Keratinocyte (primary cell): ENCODE measurements around the gene PNKD. TPM values are rescaled to one million over a fixed set of nuclear protein-coding genes. Genes with fewer than 3 reads are reported as not detected.

ENCODE experiments used
- DNase-seq: peaks from one replicate; pipeline ENCODE4 v3.0.0-alpha.2; 2011; ENCODE audit warnings: low read depth, missing footprints, low spot score
- FAIRE-seq: peaks from 2 replicates; lab custom pipeline; 2011; peaks lifted over from hg19 to GRCh38; lab: Jason Lieb, UNC
- H2AFZ ChIP-seq: 2 replicates; pipeline ENCODE4 v1.6.0; 2012; ENCODE audit warnings: low read length, control low read depth, inconsistent platforms; ENCODE audit not compliant: control insufficient read depth
- H3K27ac ChIP-seq: 2 replicates; pipeline ENCODE4 v1.5.1; 2011; ENCODE audit warnings: low read length; ENCODE audit not compliant: control insufficient read depth, insufficient read depth
- H3K27me3 ChIP-seq: 3 replicates; pipeline ENCODE4 v1.6.0; 2011; ENCODE audit warnings: low read length; ENCODE audit not compliant: control insufficient read depth, insufficient read depth; ENCODE audit errors: extremely low read depth
- H3K36me3 ChIP-seq, 2 experiments: 2 replicates in 1 of 2; 3 replicates in 1 of 2; pipeline ENCODE4 v1.5.1; 2011; ENCODE audit warnings: low read length in 2 of 2, mild to moderate bottlenecking in 1 of 2; ENCODE audit not compliant: control insufficient read depth in 2 of 2, insufficient read depth in 2 of 2; ENCODE audit errors: extremely low read depth in 1 of 2
- H3K4me1 ChIP-seq: 3 replicates; pipeline ENCODE4 v1.5.1; 2011; ENCODE audit warnings: low read length; ENCODE audit not compliant: control insufficient read depth, insufficient read depth; ENCODE audit errors: extremely low read depth
- H3K4me2 ChIP-seq: 3 replicates; pipeline ENCODE4 v1.6.0; 2011; ENCODE audit warnings: low read depth, low read length; ENCODE audit not compliant: control insufficient read depth, insufficient read depth; ENCODE audit errors: extremely low read depth
- H3K4me3 ChIP-seq, 3 experiments: fragments of 200-600 bp in 1 of 3; sonication (generic) in 1 of 3; 2 replicates in 2 of 3; 3 replicates in 1 of 3; pipeline ENCODE4 v1.5.1; 2011 to 2016; ENCODE audit warnings: low read length in 3 of 3, mild to moderate bottlenecking in 3 of 3, control low read depth in 2 of 3, inconsistent platforms in 1 of 3, low read depth in 1 of 3, mixed read lengths in 1 of 3, mixed run types in 1 of 3, moderate library complexity in 1 of 3; ENCODE audit not compliant: control insufficient read depth in 2 of 3, insufficient read depth in 2 of 3; ENCODE audit errors: extremely low read depth in 1 of 3
- H3K79me2 ChIP-seq: 2 replicates; pipeline ENCODE4 v1.6.0; 2012; ENCODE audit warnings: low read length; ENCODE audit not compliant: control insufficient read depth, insufficient read depth
- H3K9ac ChIP-seq: 3 replicates; pipeline ENCODE4 v1.6.0; 2011; ENCODE audit warnings: low read length; ENCODE audit not compliant: control insufficient read depth, insufficient read depth; ENCODE audit errors: extremely low read depth
- H3K9me1 ChIP-seq: 3 replicates; pipeline ENCODE4 v1.6.0; 2011; ENCODE audit warnings: low read length; ENCODE audit not compliant: control insufficient read depth, insufficient read depth; ENCODE audit errors: extremely low read depth
- H3K9me3 ChIP-seq: 2 replicates; pipeline ENCODE4 v1.5.1; 2012; ENCODE audit warnings: low read depth, low read length; ENCODE audit not compliant: control insufficient read depth
- H4K20me1 ChIP-seq: 3 replicates; pipeline ENCODE4 v1.6.0; 2011; ENCODE audit warnings: low read length; ENCODE audit not compliant: control insufficient read depth, insufficient read depth; ENCODE audit errors: extremely low read depth
- CTCF ChIP-seq, 3 experiments: IDR thresholded peaks in 1 of 3; conservative IDR thresholded peaks in 1 of 3; optimal IDR thresholded peaks in 1 of 3; 2 replicates in 2 of 3; 3 replicates in 1 of 3; pipeline versions ENCODE3 to v1.5.1; 2011; ENCODE audit warnings: low read length in 3 of 3, mild to moderate bottlenecking in 3 of 3, moderate library complexity in 2 of 3, control low read depth in 1 of 3, inconsistent platforms in 1 of 3; ENCODE audit not compliant: insufficient read depth in 2 of 3; ENCODE audit errors: extremely low read depth in 1 of 3
- EZH2 ChIP-seq: IDR thresholded peaks from one replicate; pipeline ENCODE4 v1.6.1; 2012; ENCODE audit warnings: inconsistent platforms, mild to moderate bottlenecking, low read length, moderate library complexity
- dilution Hi-C: fragments of 300-500 bp; cut with MboI; formaldehyde crosslinking; loops from one replicate; pipeline ENCODE4 v1.7.0; 2020; ENCODE audit warnings: low sequenced_read_pairs; ENCODE audit not compliant: extremely low pct_ligation_motif_present
- polyA plus RNA-seq, 5 experiments: library from polyadenylated mRNA; depleted of rRNA in 3 of 5; stranded (reverse) in 3 of 5; stranded (forward) in 1 of 5; unstranded in 1 of 5; fragments of >200 nt; gene quantifications; 1 replicate in 1 of 5; 2 replicates in 3 of 5; 3 replicates in 1 of 5; pipeline versions ENCODE4 v1.2.1 to v1.2.3, GENCODE V29; 2011 to 2012; ENCODE audit warnings: missing spikeins in 2 of 5, low read depth in 1 of 5, low replicate concordance in 1 of 5

PNKD gene
- polyA plus RNA-seq, 1 donor (not counting 4 experiments of a cell fraction or from before 2014, with no cell fraction given), result 22.8 TPM

DNA sequence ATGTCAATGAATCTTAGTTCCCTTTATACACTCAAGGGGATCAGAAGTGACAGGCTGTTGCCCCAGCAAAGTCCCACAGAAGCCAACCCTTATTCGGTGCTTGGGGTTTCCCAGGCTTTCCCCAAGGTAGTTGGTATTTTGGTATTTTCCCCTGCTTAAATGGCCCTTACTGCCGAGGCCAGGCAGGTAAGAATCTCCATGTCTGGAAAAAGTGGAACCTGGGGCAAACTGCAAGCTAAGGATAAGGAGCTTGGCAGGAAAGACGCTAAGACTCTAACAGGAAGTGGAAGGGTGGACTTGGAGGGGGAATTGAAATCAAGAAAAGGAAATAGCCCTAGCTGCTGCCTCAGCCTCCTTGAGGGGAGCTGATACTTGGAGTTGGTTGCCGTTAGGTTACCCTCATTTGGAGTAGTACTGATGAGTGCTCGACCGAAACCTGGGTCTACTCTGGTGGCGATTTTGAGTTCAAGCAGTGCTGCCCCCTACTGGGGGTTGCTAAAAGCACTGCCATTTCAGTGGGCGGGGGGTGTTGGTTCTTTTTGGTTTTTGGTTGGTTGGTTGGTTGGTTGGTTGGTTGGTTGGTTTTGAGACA, 12.8 kb upstream of the PNKD start:
- Histone ChIP-seq H3K9me1 (no peaks in the 10 kb centered on the region), H3K79me2 (no peaks in the 10 kb centered on the region), H3K27ac (no peak overlapping the region), H4K20me1 (peaks cover 11% of the 10 kb centered on the region), H3K36me3 (peaks cover 22 to 25% of the 10 kb centered on the region in 2 experiments), H3K4me2 (no peak overlapping the region), H3K9me3 (no peaks in the 10 kb centered on the region), H3K27me3 (no peaks in the 10 kb centered on the region), H3K4me1 (peaks cover 3% of the 10 kb centered on the region), H3K9ac (no peak overlapping the region), H2AFZ (no peak overlapping the region), H3K4me3 (no peak overlapping the region)
- DNase-seq, result no peak
- dilution Hi-C loops, result no loop called here
- peak; percentile 34 for FAIRE-seq
- TF ChIP-seq CTCF (optimal IDR thresholded peaks at IDR 0.05 in 1 of 3, IDR thresholded peaks at IDR 0.05 in 1 of 3, conservative IDR thresholded peaks at IDR 0.05 in 1 of 3; ENCODE audit: extremely low read depth in 1 of 3, insufficient read depth in 2 of 3, low read length in 3 of 3) (peak; percentile 65 to 75 (median 70)), EZH2 (no peak)

DNA sequence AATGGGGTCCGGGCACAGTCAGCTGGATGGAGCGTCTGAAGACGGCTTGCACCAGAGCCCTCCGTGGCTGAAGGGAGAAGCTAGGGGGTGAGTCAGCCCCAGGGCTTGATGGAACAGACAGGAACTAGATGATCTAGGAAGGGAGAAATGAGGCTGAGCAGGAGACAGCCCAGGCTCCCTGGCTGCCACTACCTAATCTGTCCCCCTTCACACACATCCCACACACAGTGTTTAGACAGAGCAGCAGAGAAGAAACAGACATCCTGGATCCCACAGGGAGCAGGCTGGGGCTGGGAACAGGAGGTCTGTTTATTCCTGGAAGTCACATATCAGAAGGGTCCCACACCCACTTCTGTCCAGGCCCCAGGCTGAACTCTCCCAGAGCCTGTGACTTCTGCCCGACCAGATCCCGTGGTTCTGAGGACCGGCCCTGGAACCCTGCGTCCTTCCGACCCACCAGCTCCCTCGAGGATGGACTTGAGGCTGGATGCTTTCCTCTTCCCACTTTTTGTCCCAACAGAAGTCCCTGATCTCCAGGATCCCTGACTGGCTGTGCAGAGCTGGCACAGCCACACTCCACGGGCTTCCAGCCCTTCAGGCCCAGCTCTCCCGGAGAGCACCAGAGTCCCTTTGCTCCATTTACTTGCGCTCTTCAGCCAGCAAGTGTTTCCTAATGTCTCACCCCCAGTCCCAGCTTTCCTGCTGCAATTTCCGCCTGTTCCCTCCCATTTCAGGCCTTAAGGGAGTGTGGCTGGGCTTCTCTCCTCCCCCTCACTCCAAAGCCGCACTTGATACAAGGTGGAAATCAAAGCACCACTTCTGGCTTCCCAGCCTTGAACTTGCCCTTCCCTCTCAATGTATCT, 11.0 kb upstream of the PNKD start:
- H3K9me1 ChIP-seq, result no peaks in the 10 kb centered on the region
- H4K20me1 ChIP-seq, result peaks cover 9% of the 10 kb centered on the region
- no peaks in the 10 kb centered on the region for H3K9me3 ChIP-seq
- H3K27ac ChIP-seq, result no peak overlapping the region
- dilution Hi-C loops, result no loop called here
- no peak for DNase-seq
- FAIRE-seq, result no peak
- H3K4me3 ChIP-seq, result no peak overlapping the region
- no peak for TF ChIP-seq EZH2
- no peak for TF ChIP-seq CTCF (optimal IDR thresholded peaks at IDR 0.05 in 1 of 3, IDR thresholded peaks at IDR 0.05 in 1 of 3, conservative IDR thresholded peaks at IDR 0.05 in 1 of 3; ENCODE audit: extremely low read depth in 1 of 3, insufficient read depth in 2 of 3, low read length in 3 of 3)
- no peaks in the 10 kb centered on the region for H3K79me2 ChIP-seq
- H2AFZ ChIP-seq, result no peak overlapping the region
- peaks cover 3% of the 10 kb centered on the region for H3K4me1 ChIP-seq
- peaks cover 14 to 15% of the 10 kb centered on the region in 2 experiments for H3K36me3 ChIP-seq
- no peaks in the 10 kb centered on the region for H3K27me3 ChIP-seq
- H3K9ac ChIP-seq, result no peak overlapping the region
- H3K4me2 ChIP-seq, result no peak overlapping the region
